HG02840 (cell line): ENCODE measurements around the gene BRF1.
"Not testable (repeated sequence)": the region's sequence is repeated elsewhere in the genome, so short reads cannot be mapped to it uniquely, and the experiment has no call there.

Experiments
- ATAC-seq: cut with Tn5 transposase; IDR thresholded peaks from one replicate; pipeline ENCODE4 v1.9.1; 2021; ENCODE audit warnings: mild to moderate bottlenecking, moderate library complexity, moderate number of reproducible peaks; ENCODE audit not compliant: unreplicated experiment, low FRiP score

Gene BRF1, protein sequence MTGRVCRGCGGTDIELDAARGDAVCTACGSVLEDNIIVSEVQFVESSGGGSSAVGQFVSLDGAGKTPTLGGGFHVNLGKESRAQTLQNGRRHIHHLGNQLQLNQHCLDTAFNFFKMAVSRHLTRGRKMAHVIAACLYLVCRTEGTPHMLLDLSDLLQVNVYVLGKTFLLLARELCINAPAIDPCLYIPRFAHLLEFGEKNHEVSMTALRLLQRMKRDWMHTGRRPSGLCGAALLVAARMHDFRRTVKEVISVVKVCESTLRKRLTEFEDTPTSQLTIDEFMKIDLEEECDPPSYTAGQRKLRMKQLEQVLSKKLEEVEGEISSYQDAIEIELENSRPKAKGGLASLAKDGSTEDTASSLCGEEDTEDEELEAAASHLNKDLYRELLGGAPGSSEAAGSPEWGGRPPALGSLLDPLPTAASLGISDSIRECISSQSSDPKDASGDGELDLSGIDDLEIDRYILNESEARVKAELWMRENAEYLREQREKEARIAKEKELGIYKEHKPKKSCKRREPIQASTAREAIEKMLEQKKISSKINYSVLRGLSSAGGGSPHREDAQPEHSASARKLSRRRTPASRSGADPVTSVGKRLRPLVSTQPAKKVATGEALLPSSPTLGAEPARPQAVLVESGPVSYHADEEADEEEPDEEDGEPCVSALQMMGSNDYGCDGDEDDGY

DNA sequence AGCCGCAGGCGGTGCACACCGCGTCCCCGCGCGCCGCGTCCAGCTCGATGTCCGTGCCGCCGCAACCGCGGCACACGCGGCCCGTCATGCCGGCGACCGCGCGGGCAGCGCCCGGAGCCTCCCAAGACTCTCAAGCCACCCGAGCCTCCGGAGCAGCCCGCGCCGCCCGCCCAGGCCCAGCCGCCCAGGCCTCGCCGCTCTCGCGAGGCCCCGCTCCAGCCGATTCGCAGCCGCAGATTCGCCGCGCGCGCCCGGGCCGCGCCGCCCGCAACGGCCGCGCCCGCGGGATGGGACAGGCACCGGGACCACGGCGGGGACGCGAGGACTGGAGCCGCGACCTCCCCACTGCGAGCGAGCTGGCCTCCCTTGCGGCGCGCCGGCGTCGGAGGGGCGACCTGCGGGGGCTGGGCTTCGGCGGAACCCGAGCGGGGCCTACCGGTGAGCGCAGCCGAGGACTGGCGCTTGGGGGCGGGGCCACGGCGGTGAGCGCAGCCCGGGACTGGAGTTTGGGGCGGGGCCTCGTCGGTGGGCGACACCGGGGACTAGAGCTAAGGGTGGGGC lies at the start of gene BRF1:
TSS of gene BRF1 (minus strand) at position 460 of the 561 bp plus-strand sequence. CDS start at position 88, 372 bp downstream.
- peak; percentile 82 for ATAC-seq

DNA sequence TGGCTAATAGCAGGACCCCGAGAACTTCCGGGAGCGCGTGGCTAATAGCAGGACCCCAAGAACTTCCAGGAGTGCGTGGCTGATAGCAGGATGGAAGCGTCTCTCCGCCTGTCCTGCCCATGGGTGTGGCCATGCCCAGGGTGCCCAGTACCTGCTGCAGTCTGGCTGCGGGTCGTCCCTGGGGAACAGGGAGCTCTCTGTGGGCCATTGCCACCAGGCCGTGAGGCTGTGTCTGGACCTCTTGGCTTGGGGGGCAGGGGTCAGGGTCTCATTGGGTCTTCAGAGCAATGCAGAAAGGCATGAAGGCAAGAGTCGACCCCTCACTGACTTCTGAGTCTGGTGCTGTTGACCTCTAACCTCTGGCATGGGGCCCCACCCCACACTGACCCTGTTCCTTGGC lies 49.2 kb upstream of the BRF1 start:
- ATAC-seq = no peak

DNA sequence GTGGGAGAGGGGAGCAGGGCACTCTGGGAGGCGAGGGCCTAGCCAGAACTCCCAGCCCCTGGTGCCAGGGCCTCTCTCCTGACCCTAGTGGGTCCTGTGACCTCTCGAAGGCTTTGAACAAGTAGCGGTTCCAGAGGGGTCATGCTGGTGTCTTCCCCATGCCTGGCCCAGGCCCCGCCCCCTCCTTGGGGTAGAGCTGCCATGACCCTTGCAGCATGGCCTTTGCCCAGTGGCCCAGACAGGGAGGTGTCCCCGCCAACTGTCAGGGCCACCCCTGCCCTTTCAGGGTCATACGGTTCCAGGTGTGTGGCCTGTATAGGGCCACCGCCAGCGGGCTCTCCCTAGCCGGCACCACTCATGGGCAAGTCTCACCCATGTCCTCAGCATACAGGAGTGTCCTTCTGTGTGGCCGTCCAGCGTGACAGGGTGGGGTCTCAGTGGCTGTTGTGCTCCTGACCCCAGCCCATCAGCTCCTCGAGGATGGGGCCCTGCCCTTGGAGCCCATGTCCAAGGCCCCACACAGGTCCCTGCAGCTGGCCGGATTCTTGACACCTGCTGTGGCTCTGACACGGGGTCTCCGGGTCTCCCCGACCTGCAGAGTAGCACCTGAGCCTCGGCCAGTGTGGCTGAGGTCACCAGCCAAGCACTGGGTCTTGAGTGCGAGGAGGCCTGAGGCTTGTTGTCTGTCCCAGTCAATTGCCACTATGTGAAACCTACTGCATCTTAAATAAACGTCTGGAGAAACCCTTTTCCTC lies 48.3 kb upstream of the BRF1 start:
- ATAC-seq = no peak

DNA sequence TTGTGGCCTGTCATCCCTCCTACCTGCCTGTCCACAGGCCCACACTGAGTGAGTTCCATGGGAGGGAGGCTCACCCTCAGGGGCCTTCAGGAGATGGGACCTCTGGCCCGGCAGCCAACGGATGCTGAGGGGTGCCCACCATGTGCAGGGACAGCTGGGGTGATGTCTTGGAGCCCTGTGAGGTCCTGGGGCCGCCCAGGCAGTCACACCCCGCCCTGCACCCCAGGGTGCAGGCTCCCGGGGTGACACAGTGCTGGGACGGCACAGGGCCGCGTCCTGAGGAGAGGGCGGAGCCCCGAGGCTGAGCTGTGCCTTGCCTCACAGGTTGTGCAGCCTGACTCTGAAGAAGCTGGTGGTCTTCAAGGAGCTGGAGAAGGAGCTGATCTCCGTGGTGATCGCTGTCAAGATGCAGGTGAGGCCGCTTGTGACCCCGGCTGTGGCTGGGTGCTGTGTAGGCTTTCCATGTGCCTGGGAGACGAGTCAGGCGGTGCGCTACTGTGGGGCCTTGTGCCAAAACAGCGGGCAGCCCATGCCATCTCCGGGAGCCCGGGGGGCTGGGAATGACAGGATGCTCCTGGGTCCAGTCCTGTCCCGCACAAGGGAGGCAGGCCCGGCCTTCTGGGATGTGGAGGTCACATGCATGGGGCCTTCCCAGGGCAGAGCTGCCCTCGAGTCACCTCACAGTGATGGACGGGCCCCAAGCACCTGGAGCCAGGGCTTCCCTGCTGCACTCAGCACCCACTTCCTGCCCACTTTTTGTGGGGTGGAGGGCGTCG lies 47.6 kb upstream of the BRF1 start:
- ATAC-seq = no peak

DNA sequence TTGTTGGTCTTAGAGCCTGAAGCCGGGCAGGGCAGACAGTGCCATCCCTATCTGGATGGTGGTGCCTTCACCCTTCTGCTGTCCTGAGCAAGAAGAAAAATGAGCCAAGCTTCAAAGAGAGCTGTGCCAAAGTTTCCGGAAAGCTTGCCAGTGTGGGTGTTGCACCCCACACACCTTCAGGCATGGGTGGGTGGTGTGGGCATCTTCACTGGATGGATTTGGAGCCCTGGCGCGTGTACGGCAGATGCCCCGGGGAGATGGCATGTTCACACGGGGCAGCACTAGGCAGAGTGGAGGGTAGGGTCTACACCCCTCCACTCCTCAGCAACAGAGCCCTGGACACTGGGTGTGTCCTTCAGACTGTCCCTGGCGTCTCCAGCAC lies 46.8 kb upstream of the BRF1 start:
- no peak for ATAC-seq

DNA sequence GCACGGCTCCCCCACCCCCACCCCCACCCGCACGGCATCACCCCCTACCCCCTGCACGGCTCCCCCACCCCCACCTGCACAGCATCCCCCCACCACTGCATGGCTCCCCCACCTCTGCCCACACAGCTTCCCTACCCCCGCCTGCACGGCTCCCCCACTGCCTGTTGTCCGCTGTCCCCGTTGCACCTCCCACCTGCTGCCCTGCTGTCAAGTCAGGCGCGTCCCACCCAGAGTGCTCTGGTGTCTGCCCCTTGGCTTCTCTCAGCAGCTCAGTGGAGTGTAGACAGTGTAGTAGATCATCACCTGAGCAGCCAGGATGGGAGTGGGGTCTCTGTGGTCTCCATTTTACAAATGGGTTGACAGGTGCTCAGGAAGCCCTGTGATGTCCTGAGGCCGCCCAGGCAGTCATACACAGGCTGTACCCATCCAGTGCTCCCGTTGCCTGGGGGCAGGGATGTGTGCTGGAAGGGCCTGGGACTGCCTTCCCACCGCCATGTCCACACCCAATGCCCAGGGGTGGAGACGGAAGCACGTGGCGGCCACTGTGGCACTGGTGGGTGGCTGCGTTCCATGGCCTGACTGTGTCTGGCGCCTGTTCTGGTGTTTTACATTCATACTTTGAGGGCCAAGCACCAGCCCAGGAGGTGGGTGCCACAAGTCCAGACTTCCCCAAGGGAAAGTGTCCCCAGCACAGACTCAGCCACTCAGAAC lies 46.2 kb upstream of the BRF1 start:
- no peak for ATAC-seq

DNA sequence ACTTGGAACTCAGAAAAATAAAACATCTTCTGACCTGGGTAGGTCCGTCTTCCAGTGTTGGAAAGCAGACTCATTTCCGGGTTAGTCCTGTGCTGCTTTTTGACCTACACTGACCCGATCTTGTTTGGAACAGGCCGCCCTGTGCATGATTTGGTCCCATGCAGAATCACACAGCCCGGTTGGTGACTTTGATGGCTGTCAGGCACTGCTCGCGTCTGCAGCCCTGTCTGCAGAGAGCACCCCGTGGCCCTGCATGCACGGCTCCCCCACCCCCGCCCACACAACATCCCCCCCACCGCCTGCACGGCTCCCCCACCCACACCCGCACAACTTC lies 45.4 kb upstream of the BRF1 start:
- no peak for ATAC-seq

DNA sequence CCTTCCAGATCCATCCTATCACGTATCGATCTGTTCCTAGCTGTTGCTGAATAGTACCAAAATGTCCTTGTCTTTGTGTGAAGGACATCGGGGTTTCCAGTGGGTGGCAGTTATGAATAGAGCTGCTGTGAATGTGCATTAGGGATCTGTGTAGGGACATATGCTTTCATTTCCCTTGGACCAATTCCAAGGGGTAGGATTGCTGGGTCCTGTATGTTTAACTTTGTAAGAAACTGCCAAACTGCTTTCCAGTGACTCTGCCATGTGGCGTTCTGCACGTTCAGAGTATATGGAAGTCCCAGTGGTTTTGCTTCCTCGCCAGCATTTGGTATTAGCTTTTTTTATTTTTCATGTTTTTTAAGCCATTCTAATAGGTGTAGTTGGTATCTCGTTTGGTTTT lies 42.4 kb upstream of the BRF1 start:
- no peak for ATAC-seq

DNA sequence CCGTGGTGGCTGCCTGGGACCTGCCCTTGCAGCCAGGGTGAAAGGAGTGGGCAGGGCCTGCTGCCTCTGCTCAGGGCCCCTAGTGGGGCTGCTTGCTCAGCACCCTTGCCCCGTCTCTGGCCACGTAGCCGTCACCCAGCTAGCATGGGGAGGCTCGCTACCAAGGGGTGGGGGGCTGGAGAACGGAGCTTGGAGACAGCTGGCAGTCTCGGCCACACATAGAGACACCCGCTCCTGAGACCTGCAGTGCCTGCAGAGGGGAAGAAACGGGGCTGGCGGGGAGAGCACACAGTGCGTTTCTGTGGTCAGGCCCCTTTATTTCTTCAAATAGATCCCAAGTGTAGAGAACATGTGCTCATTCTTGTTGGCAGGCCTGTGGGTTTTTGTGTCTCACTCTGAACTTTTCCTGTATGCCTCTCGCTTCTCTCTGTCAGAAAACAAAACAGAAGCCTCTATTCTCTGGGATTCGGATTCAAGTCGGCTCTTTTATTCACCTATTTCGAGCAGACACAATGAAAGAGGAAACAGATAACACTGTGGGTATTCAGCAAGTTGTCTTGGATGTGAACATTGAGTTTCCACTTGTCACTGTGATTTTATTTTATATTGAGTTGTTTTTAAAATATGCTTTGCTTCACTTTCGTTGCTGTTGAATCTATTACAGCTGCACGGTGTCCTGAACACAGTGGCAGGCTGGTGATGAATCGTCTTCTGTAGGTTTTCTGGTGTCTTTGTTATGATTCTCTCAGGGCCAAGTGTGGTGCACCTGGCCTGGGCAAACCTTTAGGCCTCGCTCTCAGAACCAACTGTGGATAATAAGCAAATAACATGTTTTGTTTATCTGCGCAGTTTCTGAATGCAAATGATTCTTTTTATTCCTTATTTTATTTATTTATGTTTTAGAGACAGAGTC lies 40.3 kb upstream of the BRF1 start:
- ATAC-seq = no peak

DNA sequence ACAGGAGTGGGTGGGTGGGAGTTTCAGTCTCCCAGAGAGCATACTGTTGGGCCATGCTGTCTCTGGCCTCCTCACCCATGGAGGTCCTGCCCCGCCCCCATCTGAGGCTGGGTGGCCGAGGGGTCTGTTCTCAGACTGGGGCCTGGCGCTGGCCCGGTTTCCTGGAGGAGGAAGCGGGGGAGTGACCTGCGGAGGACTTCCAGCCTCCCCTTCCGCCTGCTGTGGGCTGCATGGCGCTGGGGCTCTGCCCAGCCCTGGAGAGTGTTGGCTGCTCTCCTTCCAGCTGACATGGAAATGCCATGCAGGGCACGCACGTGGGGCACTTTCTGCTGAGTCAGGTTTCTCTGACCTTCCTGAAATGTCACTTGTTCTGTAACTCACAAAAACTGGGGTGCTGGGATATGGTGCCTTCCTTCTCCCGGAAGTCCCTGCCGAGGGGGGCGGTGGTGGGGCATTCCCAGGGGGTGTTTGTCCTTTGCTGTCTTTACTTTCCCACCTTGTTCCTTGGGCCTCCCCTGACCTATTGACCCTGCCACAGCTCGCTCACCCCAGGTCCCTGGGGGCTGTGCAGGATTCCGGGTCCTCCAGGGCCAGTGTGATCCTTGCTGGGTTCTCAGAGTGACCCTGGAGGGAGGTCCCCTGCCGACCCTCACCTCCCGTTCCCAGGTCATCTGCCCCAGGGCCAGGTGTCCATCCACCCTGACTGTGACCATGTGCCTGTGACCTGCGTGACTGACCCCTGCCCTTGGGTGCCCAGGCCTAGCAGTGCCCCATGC lies 37.4 kb upstream of the BRF1 start:
- no peak for ATAC-seq

DNA sequence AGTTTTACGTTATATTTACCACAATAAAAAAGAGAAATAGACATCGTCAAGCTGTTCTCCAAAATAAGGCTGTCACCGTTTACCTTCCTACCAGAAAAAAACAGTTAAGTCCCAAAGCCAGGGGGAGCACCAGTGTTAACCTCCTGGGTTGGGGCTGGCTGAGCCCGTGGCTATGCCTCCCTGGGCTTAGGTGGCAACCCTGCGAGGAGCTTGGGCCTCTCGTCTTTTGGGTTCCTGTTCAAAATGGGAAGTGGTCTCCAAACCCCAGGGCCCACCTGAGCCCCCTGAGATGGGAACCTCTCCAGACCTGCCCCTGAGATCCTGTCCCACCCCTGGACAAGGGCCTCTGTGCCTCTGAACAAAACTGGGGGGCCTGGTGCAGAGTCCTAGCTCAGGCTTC lies 36.6 kb upstream of the BRF1 start:
- no peak for ATAC-seq

DNA sequence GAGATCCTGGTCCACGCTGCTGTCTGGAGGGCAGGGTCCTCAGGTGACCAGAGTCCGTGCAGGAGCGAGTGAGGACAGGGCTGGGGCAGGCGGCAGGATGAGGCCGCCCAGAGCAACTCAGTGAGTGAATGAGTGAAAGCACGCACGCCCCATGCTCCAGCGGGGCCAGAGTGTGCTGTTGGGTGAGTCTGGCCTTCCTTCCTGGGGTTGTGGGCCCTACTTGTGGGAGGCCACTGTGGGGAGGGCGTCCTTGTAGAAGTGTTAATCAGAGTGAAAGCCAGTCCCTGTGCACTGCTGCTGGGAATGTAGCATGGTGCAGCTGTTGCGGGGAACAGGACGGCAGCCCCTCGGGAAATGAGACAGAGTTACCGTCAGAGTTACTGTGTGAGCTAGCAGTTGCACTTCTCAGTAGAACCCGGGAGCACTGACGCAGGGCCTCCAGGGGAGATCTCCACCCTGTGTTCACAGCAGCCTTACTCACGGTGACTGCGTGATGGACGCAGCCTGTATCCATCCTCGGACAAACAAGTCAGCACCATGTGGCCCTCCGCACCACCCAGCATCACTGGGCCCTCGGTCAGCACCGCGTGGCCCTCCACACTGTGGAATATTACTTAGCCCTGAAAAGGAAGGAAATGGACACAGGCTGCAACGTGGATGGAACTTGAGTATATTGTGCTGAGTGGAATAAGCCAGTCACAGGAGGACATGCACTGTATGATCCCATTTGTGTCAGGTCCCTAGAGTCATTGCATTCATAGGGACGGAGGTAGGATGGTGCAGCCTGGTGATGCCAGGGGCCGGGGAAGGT lies 35.9 kb upstream of the BRF1 start:
- ATAC-seq = no peak

DNA sequence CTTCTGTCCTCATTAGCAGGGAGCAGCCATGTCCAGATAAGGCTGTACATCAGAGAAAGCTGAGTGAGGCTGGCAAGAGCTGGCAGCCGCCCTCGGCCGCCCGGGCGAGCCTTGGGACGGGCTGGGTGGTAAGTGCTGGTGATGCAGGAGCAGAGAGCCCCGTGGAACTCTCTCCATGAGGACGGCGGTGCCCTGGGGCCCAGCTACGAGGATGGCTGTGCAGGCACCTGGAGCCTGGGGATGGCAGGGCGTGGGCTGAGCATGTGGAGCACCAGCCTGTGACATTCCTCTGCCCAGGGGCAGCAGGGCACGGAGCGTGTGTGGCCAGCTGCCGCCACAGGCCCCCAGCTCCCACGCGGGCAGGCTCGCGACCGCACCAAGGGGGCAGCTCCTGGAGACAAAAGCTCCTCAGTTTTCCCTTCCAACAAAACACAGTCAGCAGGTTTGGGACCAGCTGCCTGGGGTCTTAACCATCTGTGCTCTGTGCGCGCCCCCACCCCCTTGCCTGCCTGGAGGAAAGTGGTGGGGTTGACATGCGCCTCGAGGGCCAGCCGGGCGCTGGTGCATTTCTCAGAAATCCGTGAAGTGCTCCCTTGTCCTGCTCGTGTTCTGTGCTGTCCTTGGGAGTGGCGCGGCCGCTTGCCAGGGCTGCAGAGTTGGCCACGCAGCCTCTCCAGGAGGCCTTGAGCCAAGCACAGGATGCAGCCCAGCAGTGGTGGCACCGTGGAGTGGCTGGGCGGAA lies 35.1 kb upstream of the BRF1 start:
- ATAC-seq = no peak

DNA sequence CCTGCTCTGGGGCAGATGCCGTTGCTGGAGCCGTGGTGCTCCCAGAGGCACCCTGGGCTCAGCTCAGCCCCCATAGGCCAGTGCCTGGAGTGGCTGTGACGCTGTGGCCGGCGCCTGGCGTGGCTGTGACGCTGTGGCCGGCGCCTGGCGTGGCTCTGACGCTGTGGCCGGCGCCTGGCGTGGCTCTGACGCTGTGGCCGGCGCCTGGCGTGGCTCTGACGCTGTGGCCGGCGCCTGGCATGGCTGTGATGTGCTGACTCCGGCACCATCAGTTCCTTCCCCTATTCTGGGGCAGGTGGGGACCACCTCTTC lies 34.4 kb upstream of the BRF1 start:
- ATAC-seq = not testable (repeated sequence)

DNA sequence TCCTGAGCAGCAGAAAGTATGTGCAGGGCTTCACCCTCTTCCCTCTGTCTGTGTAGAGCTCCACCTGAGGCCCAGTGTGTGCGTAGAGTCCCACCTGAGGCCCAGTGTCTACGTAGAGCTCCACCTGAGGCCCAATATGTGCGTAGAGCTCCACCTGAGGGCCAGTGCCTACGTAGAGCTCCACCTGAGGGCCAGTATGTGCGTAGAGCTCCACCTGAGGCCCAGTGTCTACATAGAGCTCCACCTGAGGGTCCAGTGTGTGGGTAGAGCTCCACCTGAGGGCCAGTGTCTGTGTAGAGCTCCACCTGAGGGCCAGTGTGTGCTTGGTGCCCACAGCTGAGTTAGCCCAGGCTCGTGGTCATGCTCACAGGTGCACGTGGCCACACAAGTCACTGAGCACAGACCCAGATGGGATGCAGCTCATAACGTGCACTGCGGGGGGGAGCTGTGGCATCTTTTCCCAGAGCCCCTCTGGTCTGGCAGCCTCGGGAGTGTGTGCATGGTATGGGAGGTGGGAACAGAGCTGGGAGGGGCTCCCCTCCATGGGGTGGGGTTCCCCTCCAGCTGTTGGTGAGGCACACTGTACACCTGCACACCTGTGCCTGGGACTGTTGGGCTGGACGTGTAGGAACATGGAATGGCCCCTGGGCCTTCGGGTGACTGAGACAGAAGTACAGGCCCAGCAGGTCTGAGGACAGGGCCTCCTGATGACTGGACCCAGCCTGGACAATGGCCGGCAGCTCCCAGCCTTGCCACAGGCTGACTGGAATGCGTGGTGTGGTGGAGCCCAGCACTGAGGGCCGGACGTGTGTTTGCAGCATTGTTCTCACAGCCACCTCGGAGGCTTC lies 33.8 kb upstream of the BRF1 start:
- no peak for ATAC-seq
